NCI-H1436 treated with DMSO at 0.1 percent for 48 hours (cell line): ENCODE measurements around the gene LPAR3.

Experiments
- DNase-seq: peaks from one replicate; lab custom pipeline; 2025; lab: John Stamatoyannopoulos, UW

LPAR3 gene

GRCh38 chr1:84775535-84775920, 117.5 kb downstream of the LPAR3 start:
- DNase-seq = no peak

- no peak for DNase-seq
These were observed 118.1 kb downstream of the LPAR3 start for GRCh38 chr1:84774669-84775534.

- DNase-seq = no peak
These were observed 119.0 kb downstream of the LPAR3 start for GRCh38 chr1:84773933-84774497.

GRCh38 chr1:84773195-84773594, 119.8 kb downstream of the LPAR3 start:
- DNase-seq = no peak

- DNase-seq = no peak
These were observed 120.5 kb downstream of the LPAR3 start for GRCh38 chr1:84772428-84772943.

- no peak for DNase-seq
These were observed 121.1 kb downstream of the LPAR3 start for GRCh38 chr1:84771895-84772294.

GRCh38 chr1:84770481-84770880, 122.5 kb downstream of the LPAR3 start:
- DNase-seq = no peak

GRCh38 chr1:84769636-84770035, 123.4 kb downstream of the LPAR3 start:
- DNase-seq = no peak

GRCh38 chr1:84768634-84769033, 124.4 kb downstream of the LPAR3 start:
- DNase-seq = no peak

- DNase-seq = no peak
These were observed 128.9 kb downstream of the LPAR3 start for GRCh38 chr1:84763912-84764680.

- DNase-seq = no peak
These were observed 130.3 kb downstream of the LPAR3 start for GRCh38 chr1:84762664-84763063.
